ENCODE data around the gene BOC. TPM values are rescaled to one million over a fixed set of nuclear protein-coding genes. Genes with fewer than 3 reads are reported as not detected.

BOC gene
- total and polyA plus RNA-seq, 2 of the 8 experiments (the other 6 are each of a cell fraction or from before 2014, with no cell fraction given): 6.9 to 9.3 TPM

DNA sequence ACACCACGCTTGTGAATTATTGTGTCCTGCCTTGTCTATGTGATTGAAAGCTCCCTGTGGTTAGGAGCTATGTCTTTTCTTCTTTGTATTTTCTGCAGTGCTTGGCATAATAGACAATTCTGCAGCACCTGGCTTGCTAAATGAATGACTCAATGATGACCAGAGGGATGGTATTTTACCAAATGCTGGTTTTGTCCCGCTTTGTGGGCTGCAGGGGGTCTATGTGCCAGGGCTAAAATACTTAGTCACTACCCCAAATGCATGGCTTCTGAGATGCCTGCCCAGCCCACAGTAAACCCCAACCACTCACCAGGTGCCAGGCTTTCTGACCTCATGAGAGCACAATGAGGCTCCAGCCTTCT lies 50.9 kb downstream of the BOC start:
- Histone ChIP-seq H3K36me3 (ENCODE audit: control insufficient read depth in 2 of 4, insufficient read depth in 4 of 4, low read length in 3 of 4) (no peaks in the 10 kb centered on the region), H2AK5ac (ENCODE audit: low read depth, low read length) (no peak overlapping the region), H3K56ac (replicated peaks; ENCODE audit: insufficient read length, low read depth, low read length) (no peak overlapping the region), H3K23ac (ENCODE audit: insufficient read length) (no peak overlapping the region), H3K4ac (replicated peaks; ENCODE audit: insufficient read length, low read depth, low read length) (no peak overlapping the region), H2AFZ (ENCODE audit: low read length) (no peak overlapping the region), H3K18ac (ENCODE audit: extremely low read depth, low read length) (no peak overlapping the region; the same call in 1 of the 2 replicates), H3K79me1 (ENCODE audit: low read depth, low read length) (no peaks in the 10 kb centered on the region), H4K91ac (replicated peaks; ENCODE audit: insufficient read length, low read length) (no peak overlapping the region), H2BK12ac (ENCODE audit: low read depth, low read length) (peak overlapping the region; percentile 44; the same call in 1 of the 2 replicates), H3K27me3 (replicated peaks in 1 of 4; ENCODE audit: control insufficient read depth in 3 of 4, extremely low read depth in 1 of 4, insufficient read depth in 3 of 4, low read length in 3 of 4) (0 out of 7 replicates have a peak, but pooled peaks cover 0 to 1% (median 0%) of the 10 kb centered on the region in 4 experiments), H3K9me3 (ENCODE audit: insufficient read depth in 2 of 2, low read depth in 1 of 2, low read length in 1 of 2) (no peaks in the 10 kb centered on the region), H3K79me2 (ENCODE audit: control insufficient read depth in 1 of 2, insufficient read depth in 2 of 2, low read length in 2 of 2) (no peaks in the 10 kb centered on the region), H3K4me1 (replicated peaks in 1 of 4; ENCODE audit: control insufficient read depth in 3 of 4, insufficient read depth in 4 of 4, low read length in 3 of 4) (peaks cover 7 to 29% (median 19%) of the 10 kb centered on the region in 4 experiments), H2BK20ac (ENCODE audit: low read length) (no peak overlapping the region), H2BK120ac (replicated peaks; ENCODE audit: low read depth, low read length) (no peak overlapping the region), H2BK5ac (ENCODE audit: low read depth, low read length) (no peak overlapping the region), H4K5ac (ENCODE audit: insufficient read length, low read depth, low read length) (no peak overlapping the region), H4K20me1 (replicated peaks in 1 of 2; ENCODE audit: control insufficient read depth in 1 of 2, insufficient read depth in 2 of 2, low read length in 2 of 2) (no peaks in the 10 kb centered on the region), H3K14ac (ENCODE audit: insufficient read length) (no peak overlapping the region), H3K4me3 (ENCODE audit: extremely low read depth in 1 of 4, insufficient read depth in 2 of 4, low read depth in 3 of 4, low read length in 4 of 4) (no peak overlapping the region), H4K8ac (ENCODE audit: extremely low read depth, insufficient read depth, low read length) (no peak overlapping the region), H2BK15ac (ENCODE audit: low read length) (no peak overlapping the region), H3K9ac (replicated peaks in 1 of 4; ENCODE audit: extremely low read depth in 1 of 4, low read depth in 3 of 4, low read length in 3 of 4) (no peak overlapping the region), H3K4me2 (ENCODE audit: insufficient read depth in 1 of 2, low read depth in 2 of 2, low read length in 2 of 2) (no peak overlapping the region), H3K27ac (ENCODE audit: low read depth, low read length) (no peak overlapping the region), H3K23me2 (ENCODE audit: low read depth, low read length) (no peaks in the 10 kb centered on the region)
- TF ChIP-seq, protein P1, sequence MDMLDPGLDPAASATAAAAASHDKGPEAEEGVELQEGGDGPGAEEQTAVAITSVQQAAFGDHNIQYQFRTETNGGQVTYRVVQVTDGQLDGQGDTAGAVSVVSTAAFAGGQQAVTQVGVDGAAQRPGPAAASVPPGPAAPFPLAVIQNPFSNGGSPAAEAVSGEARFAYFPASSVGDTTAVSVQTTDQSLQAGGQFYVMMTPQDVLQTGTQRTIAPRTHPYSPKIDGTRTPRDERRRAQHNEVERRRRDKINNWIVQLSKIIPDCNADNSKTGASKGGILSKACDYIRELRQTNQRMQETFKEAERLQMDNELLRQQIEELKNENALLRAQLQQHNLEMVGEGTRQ (IDR thresholded peaks at IDR 0.05; ENCODE audit: low read length): no peak
- no peak for TF ChIP-seq SP4 (IDR thresholded peaks at IDR 0.05; ENCODE audit: low read length)
- no peak for TF ChIP-seq RXRA (IDR thresholded peaks at IDR 0.05; ENCODE audit: insufficient read depth, low read depth, low read length)
- TF ChIP-seq TAF1 (IDR thresholded peaks at IDR 0.05; ENCODE audit: low read depth, low read length): no peak
- POLR2A ChIA-PET (ENCODE audit: partially characterized antibody): interaction anchor here (0.6 kb wide), 1 partner anchor 1439 kb away, joined by 4 read pairs; no protein-coding TSS in a partner anchor
- DNase-seq (ENCODE audit: low read depth in 1 of 2, low spot score in 2 of 2): no peak
- CTCF ChIA-PET (ENCODE audit: partially characterized antibody): interaction anchor here (1.2 to 4.7 kb wide), 3 partner anchors 14 to 92 kb away, joined by 3 to 63 read pairs (median 8); no protein-coding TSS in a partner anchor
- 82% methylated on average over 2 of the region's 2 CpGs; no CpG with 5 or more reads in 1 of the 2 experiments for WGBS, 2 experiments (ENCODE audit: extremely low coverage in 1 of 2, insufficient coverage in 1 of 2, insufficient read length in 1 of 2, insufficient replicate concordance in 2 of 2, low coverage in 1 of 2, low lambda C conversion rate in 2 of 2, missing lambda C conversion rate in 1 of 2)
- no peak for FAIRE-seq
